AG09309 (cell line): ENCODE data around the gene ROR2.

Source experiments
- DNase-seq: peaks from one replicate; pipeline ENCODE4 v3.0.0-alpha.2; 2010; ENCODE audit warnings: low read depth
- H3K4me3 ChIP-seq: 2 replicates; pipeline ENCODE4 v1.5.1; 2011; ENCODE audit warnings: mild to moderate bottlenecking, low read depth, low read length, moderate library complexity; ENCODE audit not compliant: control insufficient read depth
- CTCF ChIP-seq: IDR thresholded peaks from 2 replicates; pipeline ENCODE4 v1.5.1; 2011; ENCODE audit warnings: mild to moderate bottlenecking, low read depth, low read length, inconsistent platforms; ENCODE audit not compliant: insufficient read depth, control insufficient read depth; ENCODE audit errors: missing control alignments

ROR2 gene

GRCh38 chr9:91558879-91559278, 391.1 kb downstream of the ROR2 start:
- no peak for DNase-seq
- H3K4me3 ChIP-seq, result no peak overlapping the region
- peak; percentile 17 for TF ChIP-seq CTCF

- DNase-seq, result no peak
- no peak overlapping the region for H3K4me3 ChIP-seq
- no peak for TF ChIP-seq CTCF
Measured at GRCh38 chr9:91558395-91558794, 391.6 kb downstream of the ROR2 start.

- no peak overlapping the region for H3K4me3 ChIP-seq
- no peak for DNase-seq
- no peak for TF ChIP-seq CTCF
Measured at GRCh38 chr9:91557327-91557726, 392.7 kb downstream of the ROR2 start.

DNA sequence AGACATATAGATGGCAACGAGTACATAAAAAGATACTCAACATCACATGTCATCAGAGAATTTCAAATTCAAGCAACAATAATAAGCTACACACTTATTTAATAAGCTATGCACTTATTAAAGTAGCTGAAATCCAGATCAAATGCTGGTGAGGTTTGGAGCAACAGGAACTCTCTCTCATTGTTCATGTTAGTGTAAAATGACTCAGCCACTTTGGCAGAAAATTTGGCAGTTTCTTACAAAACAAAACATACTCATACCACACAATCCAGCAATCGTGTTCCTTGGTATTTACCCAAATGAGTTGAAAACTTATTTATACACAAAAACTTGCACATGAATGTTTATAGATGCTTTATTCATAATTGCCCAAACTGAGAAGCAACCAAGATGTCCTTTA, 394.9 kb downstream of the ROR2 start:
- no peak overlapping the region for H3K4me3 ChIP-seq
- DNase-seq, result no peak
- TF ChIP-seq CTCF, result no peak

DNA sequence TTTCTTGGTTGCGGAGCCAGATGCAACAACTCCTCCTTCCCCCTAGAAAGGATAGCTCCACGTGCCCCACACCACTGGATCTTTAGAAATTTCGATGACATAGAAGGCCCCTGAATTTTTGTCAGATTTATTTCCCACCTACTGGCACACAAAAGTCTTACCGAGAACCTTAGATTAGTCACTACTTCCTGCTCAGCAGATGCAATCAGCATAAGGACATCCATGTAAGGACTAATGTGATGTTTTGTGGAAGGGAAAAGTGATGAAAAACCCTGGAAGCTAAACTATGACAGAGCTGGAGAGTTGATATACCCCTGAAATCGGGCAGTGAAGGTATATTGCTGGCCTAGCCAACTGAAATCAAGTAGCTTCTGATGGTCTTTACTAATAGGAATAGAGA, 400.9 kb downstream of the ROR2 start:
- TF ChIP-seq CTCF, result no peak

DNA sequence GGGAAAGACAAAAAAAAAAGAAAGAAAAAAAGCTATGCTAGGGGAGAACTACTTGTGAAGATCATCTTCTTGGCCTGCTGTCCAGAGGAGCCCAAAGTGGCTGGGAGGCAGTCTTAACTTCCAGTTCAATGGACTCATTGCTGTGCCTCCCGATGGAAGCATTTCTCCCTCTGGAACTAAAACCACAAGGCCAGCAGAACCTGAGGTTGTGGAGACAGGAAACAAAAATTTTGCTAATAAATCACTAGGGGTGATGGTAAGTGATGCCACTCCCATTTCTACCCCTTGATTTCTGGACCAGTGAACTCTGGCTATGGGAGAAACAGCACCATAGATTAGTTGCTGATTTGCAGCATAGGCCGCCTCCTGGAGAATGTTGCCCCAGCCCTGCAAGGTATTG, 402.9 kb downstream of the ROR2 start:
- no peak overlapping the region for H3K4me3 ChIP-seq
- DNase-seq, result no peak
- TF ChIP-seq CTCF, result no peak

More for the DNA sequence above, 400.9 kb downstream of the ROR2 start:
- no peak overlapping the region for H3K4me3 ChIP-seq
- no peak for DNase-seq

DNA sequence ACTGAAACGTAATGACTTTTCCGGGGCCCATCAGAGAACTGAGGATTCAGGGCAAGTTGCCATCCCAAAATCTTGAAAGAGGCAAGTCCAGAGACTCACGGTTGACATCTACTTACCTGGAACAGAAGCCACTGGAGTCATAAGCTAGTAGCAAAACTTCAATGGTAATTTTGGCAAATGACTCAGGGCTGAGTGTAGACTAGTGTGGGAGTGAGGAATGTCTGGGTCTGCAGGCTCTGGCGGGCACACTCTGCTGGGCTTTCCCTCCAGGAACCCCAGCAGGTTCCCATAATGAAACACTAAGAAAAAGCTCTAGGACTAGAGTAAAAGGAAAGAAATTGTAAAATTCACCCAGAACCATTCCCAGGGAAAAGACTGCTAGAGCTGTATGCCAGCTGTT, 403.5 kb downstream of the ROR2 start:
- no peak overlapping the region for H3K4me3 ChIP-seq
- DNase-seq, result no peak
- no peak for TF ChIP-seq CTCF
